WTC11 (cell line): ENCODE results near the gene ISOC2. TPM values are rescaled to one million over a fixed set of nuclear protein-coding genes. Genes with fewer than 3 reads are reported as not detected.

Source experiments
- ATAC-seq: fragments of 200-7000 bp; cut with Tn5 transposase; 2 replicates; pipeline ENCODE4 v1.10.0; 2021; ENCODE audit warnings: mild to moderate bottlenecking, moderate library complexity
- CTCF ChIA-PET: fragments of 300-600 bp; sonication (Branson Sonifier 250); formaldehyde crosslinking; loops from one replicate; lab custom pipeline; 2021; ENCODE audit warnings: antibody characterized with exemption; lab: Charles Lee
- POLR2A ChIA-PET: fragments of 350-600 bp; sonication (Branson Sonifier 250); formaldehyde crosslinking; loops from one replicate; lab custom pipeline; 2021; ENCODE audit warnings: antibody characterized with exemption; lab: Charles Lee
- DNase-seq: peaks from one replicate; pipeline ENCODE4 v3.0.0; 2021; ENCODE audit warnings: low spot score
- H3K27ac Mint-ChIP-seq: 2 replicates; pipeline ENCODE4 v1.8.0; 2021; ENCODE audit warnings: mixed read lengths
- H3K27me3 Mint-ChIP-seq: 2 replicates; pipeline ENCODE4 v1.8.0; 2021; ENCODE audit warnings: low read depth, mild to moderate bottlenecking, moderate library complexity, mixed read lengths
- H3K36me3 Mint-ChIP-seq: 2 replicates; pipeline ENCODE4 v1.8.0; 2021; ENCODE audit warnings: mixed read lengths
- H3K4me1 Mint-ChIP-seq: 2 replicates; pipeline ENCODE4 v1.8.0; 2022; ENCODE audit warnings: mixed read lengths
- H3K4me3 Mint-ChIP-seq: 2 replicates; pipeline ENCODE4 v1.8.0; 2021; ENCODE audit warnings: mild to moderate bottlenecking, moderate library complexity, mixed read lengths
- H3K9me3 Mint-ChIP-seq: 2 replicates; pipeline ENCODE4 v1.8.0; 2021; ENCODE audit warnings: mixed read lengths
- ATF6 ChIP-seq: sonication (generic); formaldehyde crosslinking; IDR thresholded peaks from 2 replicates; pipeline ENCODE4 v1.8.1; 2023; ENCODE audit warnings: mild to moderate bottlenecking, missing genetic modification reagents
- CREM ChIP-seq: sonication (generic); formaldehyde crosslinking; IDR thresholded peaks from 2 replicates; pipeline ENCODE4 v1.8.1; 2022; ENCODE audit warnings: mild to moderate bottlenecking, missing genetic modification reagents, moderate library complexity
- FOXK1 ChIP-seq: sonication (generic); formaldehyde crosslinking; IDR thresholded peaks from 2 replicates; pipeline ENCODE4 v1.8.0; 2022; ENCODE audit warnings: mild to moderate bottlenecking, moderate library complexity, missing genetic modification reagents
- JAZF1 ChIP-seq: fragments of 250-450 bp; sonication (Bioruptor Pico); IDR thresholded peaks from 2 replicates; pipeline ENCODE4 v1.9.0; 2021; ENCODE audit warnings: moderate library complexity, mild to moderate bottlenecking, inconsistent platforms
- JUN ChIP-seq: sonication (generic); formaldehyde crosslinking; IDR thresholded peaks from 2 replicates; pipeline ENCODE4 v1.8.0; 2023; ENCODE audit warnings: mild to moderate bottlenecking, missing genetic modification reagents
- MAX ChIP-seq: sonication (generic); formaldehyde crosslinking; IDR thresholded peaks from 2 replicates; pipeline ENCODE4 v1.8.0; 2022; ENCODE audit warnings: mild to moderate bottlenecking, missing genetic modification reagents
- MXD4 ChIP-seq: fragments of 250-450 bp; sonication (Bioruptor Pico); IDR thresholded peaks from 2 replicates; pipeline ENCODE4 v1.8.0; 2021; ENCODE audit warnings: mild to moderate bottlenecking, moderate library complexity, borderline replicate concordance
- SOX15 ChIP-seq: fragments of 250-450 bp; sonication (Bioruptor Pico); IDR thresholded peaks from 2 replicates; pipeline ENCODE4 v1.9.0; 2021; ENCODE audit warnings: mild to moderate bottlenecking
- STAT6 ChIP-seq: sonication (generic); formaldehyde crosslinking; conservative IDR thresholded peaks from 2 replicates; pipeline ENCODE4 v1.8.1; 2023; ENCODE audit warnings: mild to moderate bottlenecking, low read depth, missing genetic modification reagents, moderate library complexity
- ZNF121 ChIP-seq: sonication (generic); formaldehyde crosslinking; IDR thresholded peaks from 2 replicates; pipeline ENCODE4 v1.8.0; 2023; ENCODE audit warnings: missing genetic modification reagents
- ZNF138 ChIP-seq: sonication (generic); formaldehyde crosslinking; conservative IDR thresholded peaks from 2 replicates; pipeline ENCODE4 v1.8.1; 2022; ENCODE audit warnings: mild to moderate bottlenecking, moderate library complexity, missing genetic modification reagents
- ZNF263 ChIP-seq: sonication (generic); formaldehyde crosslinking; IDR thresholded peaks from 2 replicates; pipeline ENCODE4 v1.8.1; 2022; ENCODE audit warnings: low read depth, mild to moderate bottlenecking, moderate library complexity, missing genetic modification reagents
- ZNF317 ChIP-seq: sonication (generic); formaldehyde crosslinking; IDR thresholded peaks from 2 replicates; pipeline ENCODE4 v1.8.1; 2023; ENCODE audit warnings: low read depth, mild to moderate bottlenecking, moderate library complexity, missing genetic modification reagents, borderline replicate concordance
- ZSCAN18 ChIP-seq: fragments of 250-450 bp; sonication (Bioruptor Pico); IDR thresholded peaks from 2 replicates; pipeline ENCODE4 v2.1.2; 2022; ENCODE audit warnings: mild to moderate bottlenecking, moderate library complexity
- total RNA-seq: library from RNA; stranded (reverse); gene quantifications from 3 replicates; pipeline ENCODE4 v1.2.3, GENCODE V29; 2021
- TF ChIP-seq, protein P1 (sequence below): sonication (generic); formaldehyde crosslinking; IDR thresholded peaks from 2 replicates; pipeline ENCODE4 v1.8.0; 2022; ENCODE audit warnings: mild to moderate bottlenecking, missing genetic modification reagents
- TF ChIP-seq, protein P2 (sequence below): sonication (generic); formaldehyde crosslinking; IDR thresholded peaks from 2 replicates; pipeline ENCODE4 v1.8.0; 2023; ENCODE audit warnings: mild to moderate bottlenecking, missing genetic modification reagents
- TF ChIP-seq, protein P3 (sequence below): sonication (generic); formaldehyde crosslinking; IDR thresholded peaks from 2 replicates; pipeline ENCODE4 v1.8.1; 2022; ENCODE audit warnings: low read depth, missing genetic modification reagents, borderline replicate concordance

Gene ISOC2
- total RNA-seq, 1 experiment from 2014 or later, result 96.3 TPM

GRCh38 chr19:55493052-55493644 is 31.7 kb upstream of the ISOC2 start:
- Mint-ChIP-seq H3K9me3 (no peaks in the 10 kb centered on the region), H3K27me3 (peaks cover 12% of the 10 kb centered on the region), H3K36me3 (no peaks in the 10 kb centered on the region), H3K27ac (no peak overlapping the region), H3K4me3 (no peak overlapping the region), H3K4me1 (peaks cover 2% of the 10 kb centered on the region; the same call in 1 of the 2 replicates)
- TF ChIP-seq, protein P1, sequence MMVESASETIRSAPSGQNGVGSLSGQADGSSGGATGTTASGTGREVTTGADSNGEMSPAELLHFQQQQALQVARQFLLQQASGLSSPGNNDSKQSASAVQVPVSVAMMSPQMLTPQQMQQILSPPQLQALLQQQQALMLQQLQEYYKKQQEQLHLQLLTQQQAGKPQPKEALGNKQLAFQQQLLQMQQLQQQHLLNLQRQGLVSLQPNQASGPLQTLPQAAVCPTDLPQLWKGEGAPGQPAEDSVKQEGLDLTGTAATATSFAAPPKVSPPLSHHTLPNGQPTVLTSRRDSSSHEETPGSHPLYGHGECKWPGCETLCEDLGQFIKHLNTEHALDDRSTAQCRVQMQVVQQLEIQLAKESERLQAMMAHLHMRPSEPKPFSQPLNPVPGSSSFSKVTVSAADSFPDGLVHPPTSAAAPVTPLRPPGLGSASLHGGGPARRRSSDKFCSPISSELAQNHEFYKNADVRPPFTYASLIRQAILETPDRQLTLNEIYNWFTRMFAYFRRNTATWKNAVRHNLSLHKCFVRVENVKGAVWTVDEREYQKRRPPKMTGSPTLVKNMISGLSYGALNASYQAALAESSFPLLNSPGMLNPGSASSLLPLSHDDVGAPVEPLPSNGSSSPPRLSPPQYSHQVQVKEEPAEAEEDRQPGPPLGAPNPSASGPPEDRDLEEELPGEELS, result no peak
- TF ChIP-seq CREM (no peak), ZSCAN18 (CRISPR knock-in tag) (no peak), SOX15 (CRISPR knock-in tag) (no peak), ATF6 (no peak), ZNF138 (CRISPR knock-in tag) (no peak), STAT6 (CRISPR knock-in tag) (no peak), ZNF263 (CRISPR knock-in tag) (no peak), ZNF121 (CRISPR knock-in tag) (no peak), JUN (CRISPR knock-in tag) (no peak), ZNF317 (CRISPR knock-in tag) (no peak), MXD4 (no peak), JAZF1 (CRISPR knock-in tag) (no peak), MAX (no peak), FOXK1 (CRISPR knock-in tag) (no peak)
- TF ChIP-seq, protein P2, sequence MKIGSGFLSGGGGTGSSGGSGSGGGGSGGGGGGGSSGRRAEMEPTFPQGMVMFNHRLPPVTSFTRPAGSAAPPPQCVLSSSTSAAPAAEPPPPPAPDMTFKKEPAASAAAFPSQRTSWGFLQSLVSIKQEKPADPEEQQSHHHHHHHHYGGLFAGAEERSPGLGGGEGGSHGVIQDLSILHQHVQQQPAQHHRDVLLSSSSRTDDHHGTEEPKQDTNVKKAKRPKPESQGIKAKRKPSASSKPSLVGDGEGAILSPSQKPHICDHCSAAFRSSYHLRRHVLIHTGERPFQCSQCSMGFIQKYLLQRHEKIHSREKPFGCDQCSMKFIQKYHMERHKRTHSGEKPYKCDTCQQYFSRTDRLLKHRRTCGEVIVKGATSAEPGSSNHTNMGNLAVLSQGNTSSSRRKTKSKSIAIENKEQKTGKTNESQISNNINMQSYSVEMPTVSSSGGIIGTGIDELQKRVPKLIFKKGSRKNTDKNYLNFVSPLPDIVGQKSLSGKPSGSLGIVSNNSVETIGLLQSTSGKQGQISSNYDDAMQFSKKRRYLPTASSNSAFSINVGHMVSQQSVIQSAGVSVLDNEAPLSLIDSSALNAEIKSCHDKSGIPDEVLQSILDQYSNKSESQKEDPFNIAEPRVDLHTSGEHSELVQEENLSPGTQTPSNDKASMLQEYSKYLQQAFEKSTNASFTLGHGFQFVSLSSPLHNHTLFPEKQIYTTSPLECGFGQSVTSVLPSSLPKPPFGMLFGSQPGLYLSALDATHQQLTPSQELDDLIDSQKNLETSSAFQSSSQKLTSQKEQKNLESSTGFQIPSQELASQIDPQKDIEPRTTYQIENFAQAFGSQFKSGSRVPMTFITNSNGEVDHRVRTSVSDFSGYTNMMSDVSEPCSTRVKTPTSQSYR (CRISPR knock-in tag), result no peak
- TF ChIP-seq, protein P3, sequence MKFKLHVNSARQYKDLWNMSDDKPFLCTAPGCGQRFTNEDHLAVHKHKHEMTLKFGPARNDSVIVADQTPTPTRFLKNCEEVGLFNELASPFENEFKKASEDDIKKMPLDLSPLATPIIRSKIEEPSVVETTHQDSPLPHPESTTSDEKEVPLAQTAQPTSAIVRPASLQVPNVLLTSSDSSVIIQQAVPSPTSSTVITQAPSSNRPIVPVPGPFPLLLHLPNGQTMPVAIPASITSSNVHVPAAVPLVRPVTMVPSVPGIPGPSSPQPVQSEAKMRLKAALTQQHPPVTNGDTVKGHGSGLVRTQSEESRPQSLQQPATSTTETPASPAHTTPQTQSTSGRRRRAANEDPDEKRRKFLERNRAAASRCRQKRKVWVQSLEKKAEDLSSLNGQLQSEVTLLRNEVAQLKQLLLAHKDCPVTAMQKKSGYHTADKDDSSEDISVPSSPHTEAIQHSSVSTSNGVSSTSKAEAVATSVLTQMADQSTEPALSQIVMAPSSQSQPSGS (CRISPR knock-in tag), result no peak
- CTCF ChIA-PET, result interaction anchor here (0.8 to 13.5 kb wide), 4 partner anchors 11 to 40 kb away, joined by 3 to 96 read pairs (median 4); partner anchors contain the start of gene ISOC2
- POLR2A ChIA-PET, result no interaction called here
- no peak for ATAC-seq
- DNase-seq, result no peak
